Colonic mucosa (tissue), 4 donors: ENCODE results near the gene TTLL12. TPM values are rescaled to one million over a fixed set of nuclear protein-coding genes. Genes with fewer than 3 reads are reported as not detected.

Experiments used
- DNase-seq: peaks from one replicate; pipeline ENCODE4 v3.0.0-alpha.2; 2020
- H3K27ac ChIP-seq: fragments of 200-600 bp; one replicate; pipeline ENCODE4 v1.8.0; 2021
- H3K27me3 ChIP-seq: fragments of 200-600 bp; one replicate; pipeline ENCODE4 v1.8.0; 2021
- H3K36me3 ChIP-seq: fragments of 200-600 bp; one replicate; pipeline ENCODE4 v1.8.0; 2021
- H3K4me1 ChIP-seq: fragments of 200-600 bp; one replicate; pipeline ENCODE4 v1.8.0; 2021; ENCODE audit warnings: mild to moderate bottlenecking
- H3K4me3 ChIP-seq: fragments of 200-600 bp; one replicate; pipeline ENCODE4 v1.8.0; 2021
- H3K9ac ChIP-seq, 2 donors: one replicate each; pipeline ENCODE4 v1.7.0; 2013; ENCODE audit warnings: control low read depth in 2 of 2, low read depth in 2 of 2, low read length in 2 of 2
- H3K9me3 ChIP-seq: fragments of 200-600 bp; one replicate; pipeline ENCODE4 v1.8.0; 2021
- CTCF ChIP-seq: fragments of 200-600 bp; IDR thresholded peaks from one replicate; pipeline ENCODE4 v1.8.0; 2022; ENCODE audit warnings: antibody characterized with exemption, mild to moderate bottlenecking
- intact Hi-C: fragments of 100-400 bp; cut with DNase I; formaldehyde crosslinking; loops from one replicate; pipeline ENCODE4 v1.14.1; 2022
- total RNA-seq, 2 donors: library from RNA; stranded (reverse); fragmentation: NEBNext Ultra II Directional in 1 of 2; extraction: Animal tissue kit (Norgen Biotek cat#: 25700) in 1 of 2; gene quantifications; one replicate each; pipeline ENCODE4 v1.2.1, GENCODE V29; 2021
- donor health status: healthy.
- donor health status: DM: no; HTN: no; CAD: no.
- donor health status: DM: no; HTN: no; CAD: no.

The TTLL12 gene
- total RNA-seq, 2 donors from 2014 or later, result 89.3 to 147 TPM

GRCh38 chr22:43142880-43143562 is 43.9 kb downstream of the TTLL12 start, which contains the start of gene MCAT:
Gene MCAT, minus strand, starts transcription at chr22:43143398. Its CDS starts 50 bp downstream, at chr22:43143348.
- TF ChIP-seq CTCF, result no peak
- peak within 1 kb of the TSS; percentile 79 to 91 for H3K9ac ChIP-seq
- H3K9me3 ChIP-seq, result no peaks in the 10 kb centered on the region
- intact Hi-C loops, result no loop called here
- H3K27ac ChIP-seq, result peak within 1 kb of the TSS; percentile 49
- no peaks in the 10 kb centered on the region for H3K36me3 ChIP-seq
- H3K4me3 ChIP-seq, result peak within 1 kb of the TSS; percentile 91
- DNase-seq, result peak; percentile 85
- peaks cover 8% of the 10 kb centered on the region for H3K4me1 ChIP-seq
- H3K27me3 ChIP-seq, result no peaks in the 10 kb centered on the region

GRCh38 chr22:43136801-43137200 is 50.1 kb downstream of the TTLL12 start:
- H3K27me3 ChIP-seq, result no peaks in the 10 kb centered on the region
- intact Hi-C loops, result no loop called here
- H3K4me1 ChIP-seq, result peaks cover 2% of the 10 kb centered on the region
- H3K4me3 ChIP-seq, result no peak overlapping the region
- no peak for DNase-seq
- H3K9ac ChIP-seq, result no peak overlapping the region
- peaks cover 3% of the 10 kb centered on the region for H3K36me3 ChIP-seq
- no peak overlapping the region for H3K27ac ChIP-seq
- no peak for TF ChIP-seq CTCF
- no peaks in the 10 kb centered on the region for H3K9me3 ChIP-seq

- Histone ChIP-seq H3K9me3 (no peaks in the 10 kb centered on the region), H3K27ac (no peak overlapping the region), H3K36me3 (peaks cover 3% of the 10 kb centered on the region), H3K9ac (no peak overlapping the region), H3K4me3 (no peak overlapping the region), H3K4me1 (no peaks in the 10 kb centered on the region), H3K27me3 (no peaks in the 10 kb centered on the region)
- intact Hi-C loops, result no loop called here
- no peak for DNase-seq
- peak; percentile 65 for TF ChIP-seq CTCF
Measured at GRCh38 chr22:43136255-43136654, 50.7 kb downstream of the TTLL12 start.

GRCh38 chr22:43135565-43135964 is 51.4 kb downstream of the TTLL12 start:
- no peak for TF ChIP-seq CTCF
- Histone ChIP-seq H3K4me3 (no peak overlapping the region), H3K4me1 (no peaks in the 10 kb centered on the region), H3K9me3 (no peaks in the 10 kb centered on the region), H3K36me3 (peaks cover 3% of the 10 kb centered on the region), H3K27me3 (no peaks in the 10 kb centered on the region), H3K9ac (no peak overlapping the region), H3K27ac (no peak overlapping the region)
- DNase-seq, result no peak
- intact Hi-C loops, result no loop called here

GRCh38 chr22:43134553-43134952 is 52.4 kb downstream of the TTLL12 start:
- no peak for DNase-seq
- intact Hi-C loops, result no loop called here
- H3K9me3 ChIP-seq, result no peaks in the 10 kb centered on the region
- H3K27ac ChIP-seq, result no peak overlapping the region
- H3K27me3 ChIP-seq, result no peaks in the 10 kb centered on the region
- H3K9ac ChIP-seq, result no peak overlapping the region
- no peak overlapping the region for H3K4me3 ChIP-seq
- H3K4me1 ChIP-seq, result peaks cover 3% of the 10 kb centered on the region
- peaks cover 3% of the 10 kb centered on the region for H3K36me3 ChIP-seq
- TF ChIP-seq CTCF, result no peak
